ENCODE results near the gene PTPRF.
"Not testable (repeated sequence)": the region's sequence is repeated elsewhere in the genome, so short reads cannot be mapped to it uniquely, and the experiment has no call there.

The PTPRF gene

DNA sequence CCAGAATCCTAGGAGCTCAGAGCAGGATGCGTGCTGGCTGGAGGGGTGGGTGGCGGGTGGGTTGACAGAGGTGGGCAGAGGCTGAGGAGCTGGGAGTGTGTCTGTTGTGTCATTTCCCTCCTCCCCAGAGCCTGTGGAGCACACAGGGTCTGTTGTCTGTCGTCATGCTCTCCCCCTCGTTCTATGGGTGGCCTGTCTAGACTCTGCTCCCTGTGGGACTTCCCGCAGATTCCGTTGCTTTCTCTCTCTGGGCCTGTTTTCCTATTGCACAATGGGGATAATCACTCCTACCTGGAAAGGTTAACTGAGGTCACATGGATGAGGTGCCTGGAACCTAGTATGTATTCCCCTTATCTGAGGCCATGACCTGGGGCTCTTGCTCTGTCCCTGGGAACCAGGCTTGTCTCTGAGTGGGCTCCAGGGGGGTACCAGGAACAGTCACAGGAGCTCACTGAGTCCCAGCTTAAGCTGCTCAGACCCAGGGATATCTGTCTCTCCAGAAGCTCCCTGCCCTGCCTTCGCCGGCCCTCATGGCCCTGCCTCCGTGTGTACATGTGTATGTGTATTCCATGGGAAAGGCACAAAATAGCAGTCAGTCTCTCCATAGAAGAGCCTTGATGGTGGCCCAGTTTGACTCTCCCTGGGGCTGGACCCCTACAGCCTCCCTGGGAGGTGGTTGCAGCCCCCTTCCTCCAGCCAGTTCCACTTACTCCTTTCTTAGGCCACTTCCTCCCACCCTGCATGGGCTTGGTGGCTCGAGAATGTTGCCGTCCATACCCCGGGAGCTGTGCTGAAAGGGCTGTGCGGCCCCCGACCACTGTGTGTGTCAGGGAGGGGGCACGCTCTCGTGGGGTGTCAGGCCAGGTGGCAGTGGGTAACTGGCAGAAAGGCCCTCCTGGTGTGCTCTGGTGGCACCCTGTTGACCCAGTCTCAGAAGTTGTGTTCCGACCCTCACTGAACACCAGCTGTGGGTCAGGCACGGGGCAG lies 17.9 kb downstream of the PTPRF start:
- H2AFZ ChIP-seq (ENCODE audit: low read depth, low read length, severe bottlenecking) = no peak overlapping the region
- no peak overlapping the region for H3K9ac ChIP-seq (ENCODE audit: low read length)
- no peaks in the 10 kb centered on the region for H3K9me2 ChIP-seq (replicated peaks; ENCODE audit: insufficient read depth, low read length)
- no peaks in the 10 kb centered on the region for H3K9me3 ChIP-seq (ENCODE audit: insufficient read depth, low read length)
- H3K36me3 ChIP-seq (ENCODE audit: low read length) = no peaks in the 10 kb centered on the region
- H3K4me3 ChIP-seq (ENCODE audit: insufficient read depth, low read length, poor library complexity, severe bottlenecking) = no peak overlapping the region
- TF ChIP-seq EZH2phosphoT487 (conservative IDR thresholded peaks at IDR 0.05; ENCODE audit: low read length) = no peak
- TF ChIP-seq, protein P1, sequence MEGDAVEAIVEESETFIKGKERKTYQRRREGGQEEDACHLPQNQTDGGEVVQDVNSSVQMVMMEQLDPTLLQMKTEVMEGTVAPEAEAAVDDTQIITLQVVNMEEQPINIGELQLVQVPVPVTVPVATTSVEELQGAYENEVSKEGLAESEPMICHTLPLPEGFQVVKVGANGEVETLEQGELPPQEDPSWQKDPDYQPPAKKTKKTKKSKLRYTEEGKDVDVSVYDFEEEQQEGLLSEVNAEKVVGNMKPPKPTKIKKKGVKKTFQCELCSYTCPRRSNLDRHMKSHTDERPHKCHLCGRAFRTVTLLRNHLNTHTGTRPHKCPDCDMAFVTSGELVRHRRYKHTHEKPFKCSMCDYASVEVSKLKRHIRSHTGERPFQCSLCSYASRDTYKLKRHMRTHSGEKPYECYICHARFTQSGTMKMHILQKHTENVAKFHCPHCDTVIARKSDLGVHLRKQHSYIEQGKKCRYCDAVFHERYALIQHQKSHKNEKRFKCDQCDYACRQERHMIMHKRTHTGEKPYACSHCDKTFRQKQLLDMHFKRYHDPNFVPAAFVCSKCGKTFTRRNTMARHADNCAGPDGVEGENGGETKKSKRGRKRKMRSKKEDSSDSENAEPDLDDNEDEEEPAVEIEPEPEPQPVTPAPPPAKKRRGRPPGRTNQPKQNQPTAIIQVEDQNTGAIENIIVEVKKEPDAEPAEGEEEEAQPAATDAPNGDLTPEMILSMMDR (IDR thresholded peaks at IDR 0.05; ENCODE audit: insufficient read depth, low read length, poor library complexity, severe bottlenecking) = no peak
- no peaks in the 10 kb centered on the region for H3K79me2 ChIP-seq (ENCODE audit: insufficient read depth, low read length)
- no peaks in the 10 kb centered on the region for H3F3A ChIP-seq (ENCODE audit: insufficient read depth)
- no peaks in the 10 kb centered on the region for H3K27me3 ChIP-seq (ENCODE audit: low read length)
- H3K27ac ChIP-seq (ENCODE audit: low read depth, low read length) = no peak overlapping the region
- no peaks in the 10 kb centered on the region for H4K20me1 ChIP-seq (ENCODE audit: low read depth, low read length)
- H3K4me2 ChIP-seq (ENCODE audit: low read depth, low read length, poor library complexity, severe bottlenecking) = no peak overlapping the region

DNA sequence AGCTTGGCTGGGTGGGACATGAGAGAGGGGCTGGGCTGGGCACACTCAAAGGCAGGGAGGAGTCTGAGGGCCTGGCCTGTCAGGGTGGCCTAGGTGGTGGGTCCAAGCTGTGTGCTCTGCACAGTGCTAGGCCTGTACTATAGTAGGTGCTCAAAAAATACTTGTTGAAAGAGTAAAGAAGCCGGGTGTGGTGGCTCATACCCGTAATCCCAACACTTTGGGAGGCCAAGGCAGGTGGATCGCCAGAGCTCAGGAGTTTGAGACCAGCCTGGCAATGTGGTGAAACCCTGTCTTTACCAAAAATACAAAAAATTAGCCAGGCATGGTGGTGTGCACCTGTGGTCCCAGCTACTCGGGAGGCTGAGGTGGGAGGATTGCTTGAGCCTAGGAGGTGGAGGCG lies 18.7 kb downstream of the PTPRF start:
- not testable (repeated sequence) for H3K4me2 ChIP-seq (ENCODE audit: low read depth, low read length, poor library complexity, severe bottlenecking); H2AFZ ChIP-seq (ENCODE audit: low read depth, low read length, severe bottlenecking); H3K9ac ChIP-seq (ENCODE audit: low read length); H3F3A ChIP-seq (ENCODE audit: insufficient read depth); H3K79me2 ChIP-seq (ENCODE audit: insufficient read depth, low read length); H3K9me3 ChIP-seq (ENCODE audit: insufficient read depth, low read length); H3K27me3 ChIP-seq (ENCODE audit: low read length); H3K27ac ChIP-seq (ENCODE audit: low read depth, low read length); H4K20me1 ChIP-seq (ENCODE audit: low read depth, low read length); H3K36me3 ChIP-seq (ENCODE audit: low read length); H3K4me3 ChIP-seq (ENCODE audit: insufficient read depth, low read length, poor library complexity, severe bottlenecking); H3K9me2 ChIP-seq (replicated peaks; ENCODE audit: insufficient read depth, low read length)

DNA sequence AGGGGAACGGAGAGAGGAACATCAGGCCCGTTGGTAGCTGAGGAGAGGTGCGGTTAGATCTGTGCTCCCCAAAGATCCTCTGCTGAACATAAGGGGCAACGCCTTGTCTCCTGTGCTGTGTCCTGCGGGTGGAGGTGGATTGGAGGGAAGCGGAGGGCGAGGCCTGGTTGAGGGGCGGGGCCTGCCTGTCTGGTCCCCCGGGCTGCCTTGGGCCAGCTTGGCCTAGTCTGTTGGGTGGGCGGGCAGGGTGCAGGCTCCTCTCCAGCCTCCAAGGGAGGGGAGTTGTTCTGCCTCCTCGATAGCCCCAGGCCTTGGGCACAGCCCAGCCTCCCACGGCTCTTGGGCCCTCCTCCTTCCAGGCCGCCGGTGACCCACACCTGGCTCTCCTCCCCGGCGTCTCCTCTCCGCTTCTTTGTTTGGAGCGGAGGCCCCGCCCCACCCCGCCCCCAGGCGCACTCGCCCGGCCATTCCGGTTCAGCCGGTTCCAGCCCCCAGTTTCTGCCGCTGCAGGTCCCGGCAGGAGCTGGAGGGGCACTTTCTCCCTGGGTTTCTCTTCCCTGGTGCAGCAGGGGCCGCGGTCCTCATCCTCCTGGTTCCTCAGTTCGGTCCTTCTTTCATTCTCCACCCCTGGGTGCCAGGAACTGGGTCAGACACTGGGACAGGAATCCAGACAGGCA lies 19.4 kb downstream of the PTPRF start:
- H3K9me3 ChIP-seq (ENCODE audit: insufficient read depth, low read length) = no peaks in the 10 kb centered on the region
- H3K4me3 ChIP-seq (ENCODE audit: insufficient read depth, low read length, poor library complexity, severe bottlenecking) = no peak overlapping the region
- no peaks in the 10 kb centered on the region for H4K20me1 ChIP-seq (ENCODE audit: low read depth, low read length)
- H3K36me3 ChIP-seq (ENCODE audit: low read length) = no peaks in the 10 kb centered on the region
- H3K9me2 ChIP-seq (replicated peaks; ENCODE audit: insufficient read depth, low read length) = no peaks in the 10 kb centered on the region
- H2AFZ ChIP-seq (ENCODE audit: low read depth, low read length, severe bottlenecking) = no peak overlapping the region
- no peak overlapping the region for H3K9ac ChIP-seq (ENCODE audit: low read length)
- TF ChIP-seq EZH2phosphoT487 (conservative IDR thresholded peaks at IDR 0.05; ENCODE audit: low read length) = no peak
- TF ChIP-seq, protein P1 (IDR thresholded peaks at IDR 0.05; ENCODE audit: insufficient read depth, low read length, poor library complexity, severe bottlenecking) = no peak
- no peak overlapping the region for H3K4me2 ChIP-seq (ENCODE audit: low read depth, low read length, poor library complexity, severe bottlenecking)
- no peaks in the 10 kb centered on the region for H3K27me3 ChIP-seq (ENCODE audit: low read length)
- no peak overlapping the region for H3K27ac ChIP-seq (ENCODE audit: low read depth, low read length)
- H3F3A ChIP-seq (ENCODE audit: insufficient read depth) = no peaks in the 10 kb centered on the region
- H3K79me2 ChIP-seq (ENCODE audit: insufficient read depth, low read length) = no peaks in the 10 kb centered on the region
